Smooth muscle cell (in vitro differentiated cells): ENCODE data around the gene SSMEM1. TPM values are rescaled to one million over a fixed set of nuclear protein-coding genes. Genes with fewer than 3 reads are reported as not detected.

Source experiments
- DNase-seq: peaks from one replicate; lab custom pipeline; 2025; ENCODE audit not compliant: unreplicated experiment; lab: John Stamatoyannopoulos, UW
- H2AFZ ChIP-seq: fragments of 200-600 bp; sonication (generic); 2 replicates; pipeline ENCODE4 v1.6.0; 2016; ENCODE audit warnings: antibody characterized with exemption, low read depth, mild to moderate bottlenecking
- H3F3A ChIP-seq: fragments of 200-600 bp; sonication (generic); 2 replicates; pipeline ENCODE4 v1.6.0; 2017; ENCODE audit warnings: antibody characterized with exemption, low read depth
- H3K27ac ChIP-seq: fragments of 200-600 bp; sonication (generic); 2 replicates; pipeline ENCODE4 v1.5.1; 2016; ENCODE audit warnings: low read depth, mild to moderate bottlenecking
- H3K27me3 ChIP-seq: fragments of 200-600 bp; sonication (generic); 2 replicates; pipeline ENCODE4 v1.6.1; 2016; ENCODE audit warnings: low read depth, mild to moderate bottlenecking
- H3K36me3 ChIP-seq: fragments of 200-600 bp; sonication (generic); 2 replicates; pipeline ENCODE4 v1.5.1; 2016; ENCODE audit warnings: low read depth
- H3K4me1 ChIP-seq: fragments of 200-600 bp; sonication (generic); 2 replicates; pipeline ENCODE4 v1.5.1; 2016; ENCODE audit warnings: low read depth
- H3K4me2 ChIP-seq: fragments of 200-600 bp; sonication (generic); 2 replicates; pipeline ENCODE4 v1.6.0; 2016; ENCODE audit warnings: mild to moderate bottlenecking
- H3K4me3 ChIP-seq: fragments of 200-600 bp; sonication (generic); 2 replicates; pipeline ENCODE4 v1.5.1; 2016; ENCODE audit warnings: mild to moderate bottlenecking
- H3K79me2 ChIP-seq: fragments of 200-600 bp; sonication (generic); 2 replicates; pipeline ENCODE4 v1.6.0; 2016; ENCODE audit warnings: low read depth, mild to moderate bottlenecking
- H3K9ac ChIP-seq: fragments of 200-600 bp; sonication (generic); 2 replicates; pipeline ENCODE4 v1.6.0; 2016; ENCODE audit warnings: low read depth
- H3K9me3 ChIP-seq: fragments of 200-600 bp; sonication (generic); replicated peaks from 2 replicates; pipeline ENCODE4 v1.5.1; 2016; ENCODE audit warnings: low read depth
- H4K20me1 ChIP-seq: fragments of 200-600 bp; sonication (generic); 2 replicates; pipeline ENCODE4 v1.6.0; 2016; ENCODE audit warnings: low read depth
- WGBS: methylation state at CpG from one replicate; pipeline ENCODE4 v1.1.7; 2016; ENCODE audit warnings: low lambda C conversion rate; 5-methylcytosine and 5-hydroxymethylcytosine counted together
- polyA plus RNA-seq: library from polyadenylated mRNA; unstranded; fragments of >200 nt; fragmentation: Nextera tagmentation; extraction: Ambion mirVana; gene quantifications from 2 replicates; pipeline ENCODE4 v1.2.1, GENCODE V29; 2016
- total RNA-seq: library from RNA; depleted of rRNA; stranded (reverse); fragments of >200 nt; gene quantifications from 2 replicates; pipeline ENCODE4 v1.2.3, GENCODE V29; 2014
- TF ChIP-seq, protein P1 (sequence below): fragments of 200-600 bp; sonication (generic); IDR thresholded peaks from 2 replicates; pipeline ENCODE4 v1.5.1; 2017; ENCODE audit warnings: borderline replicate concordance, mild to moderate bottlenecking, antibody characterized with exemption; ENCODE audit not compliant: insufficient read depth, poor library complexity, severe bottlenecking

The SSMEM1 gene
- total and polyA plus RNA-seq, 2 experiments from 2014 or later, result not detected

DNA sequence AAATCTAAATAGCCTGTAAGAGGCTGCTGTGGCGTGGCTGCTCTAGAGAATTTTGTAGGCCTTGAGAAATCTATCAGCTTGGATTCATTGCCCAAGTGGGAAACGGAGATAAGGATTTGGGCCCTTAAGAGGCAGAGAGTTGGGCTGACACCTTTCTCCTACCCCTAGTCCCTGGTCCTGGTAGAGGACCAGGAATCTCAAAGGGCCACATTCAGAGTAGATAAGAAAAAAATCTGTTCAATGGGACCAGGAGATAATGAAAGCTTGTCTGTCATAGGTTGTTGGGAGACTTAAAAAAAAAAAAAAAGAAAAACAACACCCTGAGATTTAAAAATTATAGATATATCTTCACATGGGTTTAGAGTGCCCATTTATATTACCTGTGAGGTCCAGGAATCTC lies 20.3 kb upstream of the SSMEM1 start:
- Histone ChIP-seq H3K9ac (no peak overlapping the region), H2AFZ (no peak overlapping the region), H3K9me3 (no peaks in the 10 kb centered on the region), H3F3A (no peaks in the 10 kb centered on the region), H4K20me1 (no peaks in the 10 kb centered on the region), H3K4me1 (no peaks in the 10 kb centered on the region), H3K27ac (no peak overlapping the region), H3K36me3 (peaks cover 21% of the 10 kb centered on the region), H3K27me3 (no peaks in the 10 kb centered on the region), H3K79me2 (no peaks in the 10 kb centered on the region), H3K4me2 (no peak overlapping the region), H3K4me3 (no peak overlapping the region)
- DNase-seq, result no peak
- WGBS, result 95% methylated on average over 2 of the region's 2 CpGs
- TF ChIP-seq, protein P1, sequence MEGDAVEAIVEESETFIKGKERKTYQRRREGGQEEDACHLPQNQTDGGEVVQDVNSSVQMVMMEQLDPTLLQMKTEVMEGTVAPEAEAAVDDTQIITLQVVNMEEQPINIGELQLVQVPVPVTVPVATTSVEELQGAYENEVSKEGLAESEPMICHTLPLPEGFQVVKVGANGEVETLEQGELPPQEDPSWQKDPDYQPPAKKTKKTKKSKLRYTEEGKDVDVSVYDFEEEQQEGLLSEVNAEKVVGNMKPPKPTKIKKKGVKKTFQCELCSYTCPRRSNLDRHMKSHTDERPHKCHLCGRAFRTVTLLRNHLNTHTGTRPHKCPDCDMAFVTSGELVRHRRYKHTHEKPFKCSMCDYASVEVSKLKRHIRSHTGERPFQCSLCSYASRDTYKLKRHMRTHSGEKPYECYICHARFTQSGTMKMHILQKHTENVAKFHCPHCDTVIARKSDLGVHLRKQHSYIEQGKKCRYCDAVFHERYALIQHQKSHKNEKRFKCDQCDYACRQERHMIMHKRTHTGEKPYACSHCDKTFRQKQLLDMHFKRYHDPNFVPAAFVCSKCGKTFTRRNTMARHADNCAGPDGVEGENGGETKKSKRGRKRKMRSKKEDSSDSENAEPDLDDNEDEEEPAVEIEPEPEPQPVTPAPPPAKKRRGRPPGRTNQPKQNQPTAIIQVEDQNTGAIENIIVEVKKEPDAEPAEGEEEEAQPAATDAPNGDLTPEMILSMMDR, result no peak

DNA sequence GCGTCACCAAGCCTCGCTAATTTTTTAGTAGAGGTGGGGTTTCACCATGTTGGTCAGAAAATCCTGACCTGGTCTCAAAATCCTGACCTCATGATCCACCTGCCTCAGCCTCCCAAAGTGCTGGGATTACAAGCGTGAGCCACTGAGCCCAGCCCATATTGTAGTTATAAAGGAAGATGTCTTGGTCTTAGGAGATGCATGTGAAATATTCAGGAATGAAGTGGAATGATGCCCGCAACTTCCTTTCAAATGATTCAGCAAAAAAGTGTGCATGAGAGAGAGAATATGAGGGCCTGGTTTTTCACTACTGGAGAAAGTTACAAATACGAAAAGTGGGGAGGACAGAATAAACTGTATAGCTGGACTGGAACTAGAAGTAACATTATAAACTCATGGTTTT lies 18.3 kb upstream of the SSMEM1 start:
- DNase-seq, result no peak
- peaks cover 3% of the 10 kb centered on the region for H3K36me3 ChIP-seq
- H4K20me1 ChIP-seq, result no peaks in the 10 kb centered on the region
- 83% methylated on average over 5 of the region's 5 CpGs for WGBS
- no peaks in the 10 kb centered on the region for H3K27me3 ChIP-seq
- no peaks in the 10 kb centered on the region for H3K79me2 ChIP-seq
- TF ChIP-seq, protein P1, result no peak
- no peaks in the 10 kb centered on the region for H3K4me1 ChIP-seq
- H3K4me3 ChIP-seq, result no peak overlapping the region
- no peaks in the 10 kb centered on the region for H3F3A ChIP-seq
- no peaks in the 10 kb centered on the region for H3K9me3 ChIP-seq
- no peak overlapping the region for H3K4me2 ChIP-seq
- no peak overlapping the region for H2AFZ ChIP-seq
- H3K9ac ChIP-seq, result no peak overlapping the region
- no peak overlapping the region for H3K27ac ChIP-seq

DNA sequence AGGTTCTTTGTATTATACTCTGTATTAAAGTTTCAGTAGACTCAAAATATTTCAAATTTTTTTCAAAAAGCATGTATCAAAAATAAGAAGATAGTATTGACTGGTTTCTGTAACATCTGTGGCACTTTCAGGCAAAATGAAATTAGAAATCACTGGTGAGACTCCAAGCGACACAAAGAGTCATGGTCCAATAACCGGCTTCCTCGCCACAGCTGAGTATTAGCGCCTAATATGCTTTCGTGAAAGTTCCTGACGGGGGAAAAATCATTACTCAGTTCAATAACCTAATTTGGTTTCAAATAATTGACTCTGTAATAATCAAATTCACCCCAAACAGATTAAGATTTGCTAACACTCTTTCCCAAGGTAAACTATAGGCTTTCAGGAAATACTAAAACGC lies 15.9 kb upstream of the SSMEM1 start:
- no peak for DNase-seq
- Histone ChIP-seq H3F3A (no peaks in the 10 kb centered on the region), H3K27ac (no peak overlapping the region), H3K79me2 (no peaks in the 10 kb centered on the region), H3K4me3 (no peak overlapping the region), H2AFZ (no peak overlapping the region), H3K9me3 (no peaks in the 10 kb centered on the region), H4K20me1 (no peaks in the 10 kb centered on the region), H3K4me2 (no peak overlapping the region), H3K4me1 (no peaks in the 10 kb centered on the region), H3K36me3 (peaks cover 9% of the 10 kb centered on the region), H3K27me3 (no peaks in the 10 kb centered on the region), H3K9ac (no peak overlapping the region)
- 96% methylated on average over 7 of the region's 7 CpGs for WGBS
- TF ChIP-seq, protein P1, result no peak

DNA sequence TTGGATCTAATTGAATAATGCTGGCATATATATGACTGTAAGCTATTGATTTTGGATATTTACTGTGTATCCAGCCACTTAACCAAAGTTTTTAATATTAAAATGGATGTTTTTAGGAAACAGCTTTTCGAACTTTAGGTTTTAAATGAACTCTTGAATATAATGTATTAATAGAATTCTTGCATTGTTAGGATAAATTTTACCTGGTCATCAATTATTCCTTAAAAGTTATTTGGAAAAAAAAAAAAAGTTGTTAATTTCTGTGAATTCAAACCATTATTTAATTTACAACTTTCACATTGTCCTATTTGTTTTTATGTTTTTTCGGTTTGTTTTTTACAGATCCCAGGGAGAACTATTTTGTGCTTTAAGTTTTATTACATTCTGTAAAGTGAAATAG lies 12.3 kb upstream of the SSMEM1 start:
- no peaks in the 10 kb centered on the region for H3K27me3 ChIP-seq
- WGBS, result 99% methylated on average over 2 of the region's 2 CpGs
- H4K20me1 ChIP-seq, result no peaks in the 10 kb centered on the region
- no peak overlapping the region for H3K4me2 ChIP-seq
- no peak overlapping the region for H2AFZ ChIP-seq
- no peak overlapping the region for H3K27ac ChIP-seq
- H3K9ac ChIP-seq, result no peak overlapping the region
- H3K79me2 ChIP-seq, result peaks cover 8% of the 10 kb centered on the region
- H3K4me3 ChIP-seq, result no peak overlapping the region
- H3K4me1 ChIP-seq, result no peaks in the 10 kb centered on the region
- H3K36me3 ChIP-seq, result peaks cover 16% of the 10 kb centered on the region
- H3K9me3 ChIP-seq, result no peaks in the 10 kb centered on the region
- no peaks in the 10 kb centered on the region for H3F3A ChIP-seq
- TF ChIP-seq, protein P1, result no peak
- no peak for DNase-seq
